Measurements from ENCODE around the gene CFAP251.
"Not testable (repeated sequence)": the region's sequence is repeated elsewhere in the genome, so short reads cannot be mapped to it uniquely, and the experiment has no call there.

Gene CFAP251

GRCh38 chr12:121908702-121909101 is 9.7 kb upstream of the CFAP251 start:
- no peak for DNase-seq (ENCODE audit: low read depth in 1 of 2, low spot score in 1 of 2)

- no peak for DNase-seq (ENCODE audit: low read depth in 1 of 2, low spot score in 1 of 2)
Measured at GRCh38 chr12:121911824-121912585, 6.4 kb upstream of the CFAP251 start.

GRCh38 chr12:121915841-121916321 is 2.5 kb upstream of the CFAP251 start:
- no peak for DNase-seq (ENCODE audit: low read depth in 1 of 2, low spot score in 1 of 2)

DNA sequence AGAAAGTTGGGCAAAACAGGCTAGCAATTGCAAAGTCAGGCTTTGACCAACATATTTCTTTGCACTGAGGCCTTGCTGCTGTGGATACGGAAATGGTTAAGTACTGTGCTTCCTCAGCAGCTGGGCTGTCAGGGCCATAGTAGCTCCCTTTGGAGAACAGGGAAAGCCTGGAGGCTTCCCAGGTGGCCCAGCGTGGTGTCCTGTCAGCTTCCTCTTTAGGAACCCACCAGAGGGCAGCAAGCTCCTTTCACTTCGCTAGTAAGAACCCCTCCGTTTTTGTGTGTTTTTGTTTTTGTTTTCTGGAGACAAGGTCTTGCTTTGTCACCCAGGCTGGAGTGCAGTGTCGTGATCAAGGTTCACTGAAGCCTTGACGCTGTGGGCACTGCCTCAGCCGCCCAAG is 1.7 kb upstream of the CFAP251 start:
- DNase-seq (ENCODE audit: low read depth in 1 of 2, low spot score in 1 of 2): no peak

- no peak for DNase-seq (ENCODE audit: low read depth in 1 of 2, low spot score in 1 of 2)
Measured at GRCh38 chr12:121918679-121919038, 267 bp downstream of the CFAP251 start.

DNA sequence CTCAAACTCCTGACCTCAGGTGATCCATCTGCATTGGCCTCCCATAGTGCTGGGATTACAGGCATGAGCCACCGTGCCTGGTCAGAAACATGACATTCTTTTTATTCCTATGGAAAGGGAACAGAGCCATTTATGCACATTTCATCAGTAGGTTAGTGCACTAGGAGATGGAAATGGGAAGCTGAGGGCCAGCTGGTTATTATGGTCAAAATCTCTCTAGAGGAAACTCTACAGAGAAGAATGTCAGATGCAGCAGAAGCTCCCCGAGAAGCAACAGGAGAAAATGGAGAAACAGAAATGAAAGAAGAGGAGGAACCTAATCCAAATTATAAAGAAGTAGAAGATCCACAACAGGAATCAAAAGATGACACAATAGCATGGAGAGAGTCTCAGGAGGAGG is 2.7 kb downstream of the CFAP251 start:
- no peak for DNase-seq (ENCODE audit: low read depth in 1 of 2, low spot score in 1 of 2)

DNA sequence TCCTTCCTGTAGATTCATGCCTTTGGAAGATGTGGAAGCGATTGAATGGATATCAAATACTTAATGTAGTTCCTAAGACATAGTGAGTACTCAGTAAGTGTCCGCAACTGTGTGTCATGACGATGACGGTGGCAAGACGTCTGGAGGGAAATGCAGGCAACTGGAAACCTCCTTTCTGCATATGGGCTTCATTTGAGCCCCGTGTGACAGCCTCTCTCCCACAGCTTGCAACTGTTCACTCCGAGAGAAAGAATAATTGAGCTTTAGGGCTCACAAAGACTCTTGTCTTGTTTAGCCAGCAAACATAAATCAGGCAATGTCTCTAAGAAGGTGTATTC is 6.9 kb downstream of the CFAP251 start:
- DNase-seq (ENCODE audit: low read depth in 1 of 2, low spot score in 1 of 2): no peak

DNA sequence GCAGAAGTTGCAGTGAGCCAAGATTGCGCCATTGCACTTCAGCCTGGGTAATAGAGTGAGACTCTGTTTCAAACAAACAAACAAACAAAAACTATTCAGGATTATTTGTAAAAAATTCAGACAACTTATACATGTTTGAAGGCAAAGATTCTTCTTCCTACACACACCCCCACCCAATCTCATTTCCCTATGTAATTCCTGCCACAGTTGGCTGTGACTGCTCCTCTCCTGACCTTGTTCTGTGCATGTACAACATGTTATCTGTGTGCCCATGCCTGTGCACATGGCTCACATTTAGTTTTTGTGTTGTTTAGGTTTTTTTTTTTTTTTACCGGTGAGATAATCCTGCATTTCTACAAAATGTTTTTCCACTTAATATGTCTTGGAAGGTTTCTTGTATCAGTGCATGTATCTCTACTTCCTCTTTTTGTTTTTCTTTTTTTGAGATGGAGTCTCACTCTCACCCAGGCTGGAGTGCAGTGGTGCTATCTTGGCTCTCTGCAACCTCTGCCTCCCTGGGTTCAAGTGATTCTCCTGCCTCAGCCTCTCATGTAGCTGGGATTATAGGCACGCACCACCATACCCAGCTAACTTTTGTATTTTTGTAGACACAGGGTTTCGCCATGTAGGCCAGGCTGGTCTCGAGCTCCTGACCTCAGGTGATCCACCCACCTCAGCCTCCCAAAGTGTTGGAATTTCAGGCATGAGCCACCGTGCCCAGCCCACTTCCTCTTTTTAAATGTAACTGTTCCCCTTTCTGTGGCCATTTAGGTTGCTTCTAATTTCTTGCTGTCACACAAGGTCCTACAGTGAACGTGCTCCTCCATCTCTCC is 8.7 kb downstream of the CFAP251 start:
- no peak for DNase-seq (ENCODE audit: low read depth in 1 of 2, low spot score in 1 of 2)

DNA sequence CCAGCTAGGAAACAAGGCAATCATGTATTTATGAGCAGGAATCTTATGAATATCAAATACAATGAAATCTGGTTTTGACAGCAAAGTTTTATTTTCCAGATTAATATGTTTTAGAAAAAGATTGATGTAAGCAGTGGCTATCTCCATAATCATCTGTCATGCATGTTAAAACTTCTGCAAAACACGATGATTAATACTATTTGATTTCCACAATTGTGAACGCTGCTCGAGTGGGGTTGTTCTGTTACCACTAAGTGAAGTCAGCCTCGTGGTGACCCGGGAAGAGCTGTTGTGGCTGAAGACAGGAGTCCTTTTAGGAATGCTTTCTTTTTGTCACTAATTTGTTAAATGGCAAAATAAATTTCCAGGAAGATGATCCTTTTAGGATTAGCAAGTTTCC is 9.4 kb downstream of the CFAP251 start:
- DNase-seq (ENCODE audit: low read depth in 1 of 2, low spot score in 1 of 2): no peak

DNA sequence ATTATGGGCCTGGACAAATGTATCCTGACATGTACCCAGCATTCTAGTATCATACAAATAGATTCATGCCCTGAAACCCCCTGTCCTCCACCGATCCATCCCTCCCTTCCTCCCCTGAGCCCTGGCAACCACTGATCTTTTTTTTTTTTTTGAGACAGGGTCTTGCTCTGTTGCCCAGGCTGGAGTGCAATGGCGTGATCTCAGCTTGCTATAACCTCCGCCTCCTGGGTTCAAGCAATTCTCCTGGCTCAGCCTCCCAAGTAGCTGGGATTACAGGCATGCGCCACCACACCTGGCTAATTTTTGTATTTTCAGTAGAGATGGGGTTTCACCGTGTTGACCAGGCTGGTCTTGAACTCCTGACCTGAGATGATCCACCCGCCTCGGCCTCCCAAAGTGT is 11.2 kb downstream of the CFAP251 start:
- DNase-seq (ENCODE audit: low read depth in 1 of 2, low spot score in 1 of 2): not testable (repeated sequence)

DNA sequence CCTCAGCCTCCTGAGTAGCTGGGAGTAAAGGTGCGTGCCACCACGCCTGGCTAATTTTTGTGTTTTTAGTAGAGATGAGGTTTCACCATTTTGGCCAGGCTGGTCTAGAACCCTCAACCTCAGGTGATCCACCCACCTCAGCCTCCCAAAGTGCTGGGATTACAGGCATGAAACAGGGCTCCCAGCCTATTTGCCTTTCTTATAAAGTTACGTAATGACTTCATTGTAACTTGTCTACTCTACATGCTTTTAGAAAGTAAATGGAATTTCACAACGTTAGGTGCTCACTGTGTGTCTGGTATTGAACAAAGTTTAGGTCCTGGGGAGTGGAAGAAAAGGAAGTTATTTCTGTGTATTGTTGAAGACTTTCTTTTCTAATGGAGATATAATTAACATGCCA is 12.5 kb downstream of the CFAP251 start:
- DNase-seq (ENCODE audit: low read depth in 1 of 2, low spot score in 1 of 2): no peak

DNA sequence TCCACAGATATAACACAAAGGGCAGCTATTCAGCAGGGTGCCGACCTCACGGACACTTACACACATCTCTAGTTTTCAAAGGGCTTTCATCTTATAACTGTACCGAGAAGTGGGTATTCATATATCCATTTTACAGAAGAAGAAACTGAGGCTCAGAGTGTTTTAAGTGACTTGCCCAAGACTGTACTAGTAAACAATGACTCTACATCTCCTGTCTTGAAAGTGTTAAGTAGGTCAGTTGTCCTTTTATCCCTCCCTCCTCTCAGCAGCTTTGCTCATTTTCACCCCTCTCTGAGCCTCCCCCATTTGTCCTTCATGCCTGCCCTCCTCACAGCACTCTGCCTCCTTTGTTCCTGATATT is 13.8 kb downstream of the CFAP251 start:
- DNase-seq (ENCODE audit: low read depth in 1 of 2, low spot score in 1 of 2): no peak

DNA sequence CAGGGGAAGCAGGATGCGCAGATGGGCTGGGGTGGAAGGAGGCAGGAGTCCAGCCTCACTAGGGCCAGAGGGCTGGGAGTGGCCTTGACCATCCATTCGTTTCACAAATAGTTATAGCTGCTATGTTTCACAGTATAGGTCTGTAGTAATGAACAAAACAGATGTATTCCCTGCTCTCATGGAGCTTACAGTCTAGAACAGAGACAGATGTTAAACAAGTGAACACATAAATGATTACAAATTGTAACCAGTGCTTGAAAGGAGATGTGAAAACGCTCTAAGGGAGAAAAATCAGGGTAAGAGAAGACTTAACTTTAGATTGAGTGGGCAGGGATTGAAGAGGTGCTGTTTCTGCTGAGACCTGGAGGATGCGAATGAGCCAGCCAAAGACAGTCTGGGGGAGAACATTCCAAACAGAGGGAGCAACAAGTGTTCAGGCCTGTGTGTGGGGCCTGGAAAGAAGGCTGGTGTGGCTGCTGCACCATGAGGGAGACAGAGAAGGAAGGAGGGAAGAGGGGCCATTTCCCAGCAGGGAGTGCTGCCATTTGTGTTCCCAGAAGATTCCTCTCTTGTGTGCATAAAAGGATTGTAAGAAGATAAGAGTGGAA is 14.6 kb downstream of the CFAP251 start:
- DNase-seq (ENCODE audit: low read depth in 1 of 2, low spot score in 1 of 2): no peak

DNA sequence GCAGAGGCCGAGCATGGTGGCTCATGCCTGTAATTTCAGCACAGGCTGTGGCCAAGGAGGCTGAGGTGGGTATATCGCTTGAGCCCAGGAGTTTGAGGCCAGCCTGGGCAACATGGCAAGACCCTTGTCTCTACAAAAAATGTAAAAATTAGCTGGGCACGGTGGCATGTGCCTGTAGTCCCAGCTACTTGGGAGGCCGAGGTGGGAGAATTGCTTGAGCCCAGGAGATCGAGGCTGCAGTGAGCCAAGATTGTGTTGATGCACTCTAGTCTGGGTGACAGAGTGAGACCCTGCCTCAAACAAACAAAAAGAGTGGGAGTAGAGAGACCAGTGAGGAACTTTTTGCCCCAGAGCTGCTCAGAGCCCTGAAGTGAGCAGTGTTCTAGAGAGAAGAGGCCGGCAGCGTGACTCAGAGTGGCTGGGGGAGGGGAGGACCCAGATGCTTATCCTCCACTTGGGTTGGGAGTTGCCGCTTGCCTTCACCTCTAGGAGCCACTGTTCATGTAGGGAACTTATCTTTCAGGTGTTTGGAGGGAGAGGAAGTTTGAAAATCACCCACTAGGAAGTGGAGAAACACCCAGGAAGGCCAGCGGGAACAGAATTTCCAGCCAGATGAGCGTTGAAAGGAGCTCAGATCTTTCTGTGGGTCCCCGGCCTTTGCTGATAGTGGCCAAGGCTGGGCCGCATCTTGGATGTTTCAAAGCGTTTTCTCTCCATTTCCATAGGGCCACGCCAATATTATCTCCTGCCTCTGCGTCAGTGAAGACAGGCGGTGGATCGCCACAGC is 15.3 kb downstream of the CFAP251 start:
- no peak for DNase-seq (ENCODE audit: low read depth in 1 of 2, low spot score in 1 of 2)

- no peak for DNase-seq (ENCODE audit: low read depth in 1 of 2, low spot score in 1 of 2)
Measured at GRCh38 chr12:121934309-121934664, 15.9 kb downstream of the CFAP251 start.

DNA sequence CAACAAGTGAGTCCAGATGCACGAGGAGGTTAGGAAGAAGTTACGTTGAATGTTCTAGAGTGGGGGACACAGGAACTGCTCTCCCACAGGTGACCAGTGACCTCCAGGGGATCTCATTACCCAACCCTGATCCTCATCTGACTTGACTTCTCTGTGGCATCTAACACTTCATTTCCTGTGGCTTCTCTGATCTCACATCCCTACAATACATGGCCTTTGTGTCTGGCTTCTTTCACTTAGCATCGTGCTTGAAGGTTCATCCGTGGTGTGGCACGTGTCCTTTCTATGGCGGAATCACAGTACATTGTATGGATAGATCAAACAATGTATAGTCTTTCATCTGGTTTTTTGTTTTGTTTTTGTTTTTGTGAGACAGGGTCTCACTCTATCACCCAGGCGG is 19.3 kb downstream of the CFAP251 start:
- DNase-seq (ENCODE audit: low read depth in 1 of 2, low spot score in 1 of 2): no peak

DNA sequence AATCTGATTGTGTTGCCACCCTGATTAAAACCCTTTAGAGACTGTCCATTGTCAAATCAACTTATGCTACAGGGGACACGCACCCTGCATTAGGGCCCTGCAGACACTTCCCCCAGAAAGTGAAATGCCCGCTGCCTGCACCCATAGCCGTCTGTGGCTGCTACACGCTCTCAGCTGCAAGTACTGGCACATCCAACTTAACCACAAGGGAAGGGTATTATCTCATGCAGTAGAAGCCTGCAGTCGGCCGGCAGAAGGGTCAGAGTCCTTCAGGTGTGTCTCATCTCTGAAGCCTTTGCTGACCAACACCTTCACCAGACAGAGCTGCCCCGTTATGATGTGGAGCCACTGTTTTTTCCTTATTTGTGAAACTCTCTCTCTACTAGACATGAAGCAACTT is 20.8 kb downstream of the CFAP251 start:
- no peak for DNase-seq (ENCODE audit: low read depth in 1 of 2, low spot score in 1 of 2)

DNA sequence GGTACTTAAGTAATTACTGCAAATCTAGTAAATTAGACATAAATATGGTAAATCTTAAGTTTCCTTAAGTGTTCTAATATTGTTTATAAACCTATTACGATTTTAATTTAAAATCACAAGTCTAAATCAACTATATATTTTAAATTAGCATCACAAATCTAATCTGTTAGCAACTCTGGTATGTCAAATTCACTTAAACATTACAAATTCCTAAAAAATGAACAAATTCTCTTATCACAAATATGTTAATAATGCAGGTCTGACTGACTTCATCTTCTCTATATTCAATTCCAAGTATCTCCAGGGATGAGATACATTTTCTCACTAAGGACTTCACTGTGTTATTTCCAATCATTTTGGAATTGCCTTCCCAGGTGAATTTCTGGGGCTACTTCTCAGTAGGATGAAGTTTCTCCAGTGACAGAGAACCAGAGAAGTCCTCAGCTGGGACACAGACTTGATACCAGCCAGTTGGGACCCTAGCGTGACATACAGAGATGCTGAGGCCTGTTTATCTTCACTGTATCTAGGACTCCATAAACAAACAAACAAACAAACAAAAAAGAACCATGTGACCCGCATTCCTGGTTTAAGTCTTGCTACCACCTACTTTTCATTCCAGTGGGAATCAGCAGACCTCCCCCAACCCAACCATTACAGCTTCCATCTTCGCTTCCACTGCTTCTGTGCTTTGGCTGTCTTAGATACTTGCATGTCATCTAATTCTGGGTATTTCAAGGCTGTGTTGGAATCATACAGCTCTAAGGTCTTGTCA is 21.8 kb downstream of the CFAP251 start:
- DNase-seq (ENCODE audit: low read depth in 1 of 2, low spot score in 1 of 2): no peak

- DNase-seq (ENCODE audit: low read depth in 1 of 2, low spot score in 1 of 2): no peak
Measured at GRCh38 chr12:121942145-121942718, 23.8 kb downstream of the CFAP251 start.

DNA sequence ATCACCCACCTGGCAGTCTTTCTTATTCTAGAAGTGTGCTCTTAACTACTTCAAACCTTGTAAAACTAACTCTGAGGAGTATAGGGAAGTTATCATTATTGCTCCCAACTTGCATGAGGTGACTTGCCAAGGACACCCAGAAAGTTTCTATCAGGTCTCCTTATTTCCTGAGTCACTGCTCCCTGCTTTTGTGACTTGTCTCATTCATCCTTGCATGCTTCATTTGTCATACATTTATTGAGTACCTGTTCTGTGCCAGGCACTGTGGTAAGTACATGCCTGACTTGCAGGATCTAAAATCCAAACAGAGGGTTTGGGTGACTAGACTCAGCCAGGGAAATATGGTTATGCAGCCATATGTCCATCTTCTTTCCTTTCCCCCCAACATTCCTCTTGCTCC is 25.5 kb downstream of the CFAP251 start:
- no peak for DNase-seq (ENCODE audit: low read depth in 1 of 2, low spot score in 1 of 2)

Measured in activated T-helper 1 cell treated with anti-CD3 and anti-CD28 coated beads, Interleukin-2, amount 50 U/mL, for 16 hours (primary cell).